Testis (tissue), 3 donors: ENCODE data around the gene AHCY. TPM values are rescaled to one million over a fixed set of nuclear protein-coding genes. Genes with fewer than 3 reads are reported as not detected.

Experiments used
- DNase-seq: peaks from one replicate; pipeline ENCODE4 v3.0.0-alpha.2; 2019
- H3K27ac ChIP-seq, 2 donors: fragments of 200-600 bp; sonication (generic); one replicate each; pipeline ENCODE4 v1.5.1; 2019
- H3K27me3 ChIP-seq: fragments of 200-600 bp; sonication (generic); one replicate; pipeline ENCODE4 v1.5.1; 2019
- H3K36me3 ChIP-seq: fragments of 200-600 bp; sonication (generic); one replicate; pipeline ENCODE4 v1.5.1; 2017; ENCODE audit warnings: low read depth; ENCODE audit errors: missing control alignments
- H3K4me1 ChIP-seq: fragments of 200-600 bp; sonication (generic); one replicate; pipeline ENCODE4 v1.5.1; 2019
- H3K4me3 ChIP-seq, 2 donors: fragments of 200-600 bp; sonication (generic); one replicate each; pipeline ENCODE4 v1.5.1; 2017 to 2019
- H3K9me3 ChIP-seq: fragments of 200-600 bp; sonication (generic); one replicate; pipeline ENCODE4 v1.5.1; 2017
- CTCF ChIP-seq, 3 experiments: fragments of 450-650 bp in 2 of 3; fragments of 200-600 bp in 1 of 3; sonication (generic) in 1 of 3; IDR thresholded peaks; one replicate each; pipeline ENCODE4 v1.5.1; 2016 to 2019; ENCODE audit warnings: antibody characterized with exemption in 3 of 3, mild to moderate bottlenecking in 2 of 3, moderate library complexity in 1 of 3
- POLR2A ChIP-seq: fragments of 450-650 bp; IDR thresholded peaks from one replicate; pipeline ENCODE4 v1.6.1; 2017; ENCODE audit warnings: antibody characterized with exemption, mild to moderate bottlenecking, moderate library complexity
- WGBS, 2 donors: methylation state at CpG; one replicate each; pipeline ENCODE4 v1.1.5; 2018; 5-methylcytosine and 5-hydroxymethylcytosine counted together
- intact Hi-C: fragments of 100-400 bp; cut with DNase I; formaldehyde crosslinking; loops from one replicate; pipeline ENCODE4 v1.15.1; 2023; ENCODE audit warnings: low total_unique reads
- polyA plus RNA-seq: library from polyadenylated mRNA; stranded (reverse); fragments of 350-450 nt; fragmentation: Illumina TruSeq; extraction: RNeasy Lipid Tissue Mini Kit (QIAGEN cat#74804); gene quantifications from one replicate; pipeline ENCODE4 v1.2.3, GENCODE V29; 2014; ENCODE audit warnings: low read depth, low replicate concordance; ENCODE audit not compliant: insufficient read depth
- total RNA-seq, 2 donors: library from RNA; depleted of rRNA; stranded (reverse); fragments of >200 nt; gene quantifications; one replicate each; pipeline ENCODE4 v1.2.3, GENCODE V29; 2016

AHCY gene
- total and polyA plus RNA-seq, 3 donors from 2014 or later, result 127 to 237 (median 178) TPM

DNA sequence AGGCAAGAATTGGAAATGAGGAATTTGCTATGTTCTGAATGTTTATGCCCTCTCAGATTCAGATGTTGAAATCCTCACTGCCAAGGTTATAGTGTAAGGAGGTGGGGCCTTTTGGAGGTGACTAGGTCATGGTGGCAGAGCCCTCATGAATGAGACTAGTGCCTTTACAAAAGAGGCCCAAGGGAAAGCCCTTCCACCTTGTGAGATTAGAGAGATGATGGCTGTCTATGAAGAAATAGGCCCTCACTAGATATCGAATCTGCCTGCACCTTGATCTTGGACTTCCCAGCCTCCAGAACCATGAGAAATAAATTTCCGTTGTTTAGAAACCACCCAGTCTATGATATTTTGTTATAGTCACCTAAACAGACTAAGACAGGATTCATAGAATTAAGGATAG, 51.5 kb downstream of the AHCY start:
- TF ChIP-seq CTCF (IDR thresholded peaks at IDR 0.05) (no peak), POLR2A (no peak)
- intact Hi-C loops, result no loop called here

DNA sequence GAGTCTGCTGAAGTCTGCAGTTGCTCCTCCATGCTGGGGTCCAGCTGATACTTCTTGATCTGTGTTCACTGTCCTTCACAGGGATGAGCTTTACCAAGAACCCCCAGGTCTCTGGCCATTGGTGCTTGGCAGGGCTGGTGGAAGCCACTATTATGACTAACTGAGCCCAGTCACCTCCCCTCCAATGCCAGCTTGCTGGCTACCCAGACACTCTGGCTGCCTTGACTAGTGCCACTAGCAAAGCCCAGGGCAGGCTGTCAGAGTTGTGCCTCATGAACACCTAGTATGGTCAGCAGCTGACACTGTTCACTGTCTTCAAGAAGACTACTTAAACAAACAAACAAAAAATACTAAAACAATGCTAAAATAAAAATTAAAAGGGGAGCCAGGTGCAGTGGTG, 53.1 kb downstream of the AHCY start:
- H3K4me3 ChIP-seq, result no peak overlapping the region
- intact Hi-C loops, result no loop called here
- peaks cover 16% of the 10 kb centered on the region for H3K4me1 ChIP-seq
- TF ChIP-seq CTCF (IDR thresholded peaks at IDR 0.05) (no peak), POLR2A (no peak)
- H3K36me3 ChIP-seq, result no peaks in the 10 kb centered on the region
- H3K9me3 ChIP-seq, result no peaks in the 10 kb centered on the region
- DNase-seq, result no peak
- H3K27me3 ChIP-seq, result no peaks in the 10 kb centered on the region
- H3K27ac ChIP-seq, result no peak overlapping the region

More for the DNA sequence above, 51.5 kb downstream of the AHCY start:
- no peak for DNase-seq
- no peaks in the 10 kb centered on the region for H3K9me3 ChIP-seq
- peaks cover 13% of the 10 kb centered on the region for H3K4me1 ChIP-seq
- H3K27me3 ChIP-seq, result no peaks in the 10 kb centered on the region
- WGBS, 2 donors, result 86 to 89% methylated on average over 2 of the region's 2 CpGs
- H3K4me3 ChIP-seq, result no peak overlapping the region
- H3K36me3 ChIP-seq, result no peaks in the 10 kb centered on the region
- peak overlapping the region; percentile 36 to 63 for H3K27ac ChIP-seq

- Histone ChIP-seq H3K27ac (no peak overlapping the region), H3K9me3 (no peaks in the 10 kb centered on the region), H3K4me1 (peaks cover 16% of the 10 kb centered on the region), H3K4me3 (no peak overlapping the region), H3K27me3 (no peaks in the 10 kb centered on the region), H3K36me3 (no peaks in the 10 kb centered on the region)
- TF ChIP-seq POLR2A (no peak), CTCF (IDR thresholded peaks at IDR 0.05) (no peak)
- DNase-seq, result no peak
- intact Hi-C loops, result no loop called here
- WGBS, 2 donors, result 63 to 96% methylated on average over 6 of the region's 6 CpGs
These were observed 53.9 kb downstream of the AHCY start for GRCh38 chr20:34249291-34249690.

GRCh38 chr20:34246126-34246626, 57.0 kb downstream of the AHCY start:
- Histone ChIP-seq H3K4me1 (peaks cover 10% of the 10 kb centered on the region), H3K36me3 (no peaks in the 10 kb centered on the region), H3K4me3 (no peak overlapping the region), H3K9me3 (no peaks in the 10 kb centered on the region), H3K27ac (no peak overlapping the region), H3K27me3 (no peaks in the 10 kb centered on the region)
- intact Hi-C loops, result no loop called here
- no peak for TF ChIP-seq CTCF (IDR thresholded peaks at IDR 0.05)
- no peak for TF ChIP-seq POLR2A
- 49 to 57% methylated on average over 2 of the region's 2 CpGs for WGBS, 2 donors
- DNase-seq, result no peak

DNA sequence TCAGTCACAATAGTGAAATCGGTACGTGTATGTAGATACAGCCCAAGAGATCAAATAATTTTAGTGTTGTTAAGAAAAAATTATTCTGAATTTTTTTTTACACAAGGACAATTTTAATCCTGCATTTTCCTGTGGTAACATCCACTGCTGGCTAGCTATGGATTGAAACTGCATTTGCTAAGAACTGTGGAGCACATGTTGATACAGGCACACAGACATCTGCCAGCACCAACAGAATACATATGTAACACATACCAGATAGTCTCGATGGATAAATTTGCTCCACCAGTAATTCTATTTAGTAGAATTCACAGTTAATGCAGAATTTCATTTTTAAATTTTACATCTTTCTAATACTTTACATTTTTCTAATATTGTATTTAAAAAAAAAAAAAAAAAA, 59.8 kb downstream of the AHCY start:
- no peak for DNase-seq
- Histone ChIP-seq H3K36me3 (no peaks in the 10 kb centered on the region), H3K9me3 (no peaks in the 10 kb centered on the region), H3K4me1 (peaks cover 3% of the 10 kb centered on the region), H3K4me3 (no peak overlapping the region), H3K27me3 (no peaks in the 10 kb centered on the region), H3K27ac (no peak overlapping the region)
- no peak for TF ChIP-seq POLR2A
- no peak for TF ChIP-seq CTCF (IDR thresholded peaks at IDR 0.05)
- WGBS, 2 donors, result 88 to 90% methylated on average over 3 of the region's 3 CpGs
- intact Hi-C loops, result no loop called here
